ENCODE results near the gene UPK1A. TPM values are rescaled to one million over a fixed set of nuclear protein-coding genes. Genes with fewer than 3 reads are reported as not detected.
"Not testable (repeated sequence)": the region's sequence is repeated elsewhere in the genome, so short reads cannot be mapped to it uniquely, and the experiment has no call there.

Gene UPK1A
- total and polyA plus RNA-seq, 4 experiments from 2014 or later: 0.55 to 0.72 TPM; not detected in 2

GRCh38 chr19:35720163-35720524 lies 53.8 kb downstream of the UPK1A start:
- no peaks in the 10 kb centered on the region for H3K27me3 Mint-ChIP-seq
- H3K36me3 ChIP-seq (ENCODE audit: insufficient read depth, low read length): peaks cover 43% of the 10 kb centered on the region
- no peaks in the 10 kb centered on the region for H3K27me3 ChIP-seq (ENCODE audit: insufficient read depth, low read length)
- CTCF ChIA-PET (ENCODE audit: partially characterized antibody): interaction anchor here (0.8 kb wide), 1 partner anchor 25 kb away, joined by 3 read pairs; no protein-coding TSS in a partner anchor
- H3K4me1 Mint-ChIP-seq: peaks cover 20 to 47% (median 29%) of the 10 kb centered on the region in 4 donors
- H3K9me3 ChIP-seq (ENCODE audit: control insufficient read depth in 1 of 2, low read length in 2 of 2): no peaks in the 10 kb centered on the region
- peak overlapping the region in 4 of 7 donors; percentile 18 to 66 (median 54) for H3K27ac Mint-ChIP-seq
- H3K9me3 Mint-ChIP-seq: no peaks in the 10 kb centered on the region
- peaks cover 28% of the 10 kb centered on the region for H3K4me1 ChIP-seq (ENCODE audit: insufficient read depth, low read length)
- peak overlapping the region in 3 of 8 donors; percentile 6 to 53 (median 40) for H3K4me3 Mint-ChIP-seq
- peaks cover 16 to 39% of the 10 kb centered on the region in 2 donors for H3K36me3 Mint-ChIP-seq
- intact Hi-C loops (cut with micrococcal nuclease): no loop called here
- H3K27ac ChIP-seq (ENCODE audit: low read depth, low read length): no peak overlapping the region
- POLR2A ChIA-PET (ENCODE audit: partially characterized antibody): interaction anchor here (1.1 to 4.4 kb wide), 4 partner anchors 17 to 24 kb away, joined by 3 to 51 read pairs (median 26); partner anchors contain the start of genes IGFLR1, PSENEN and U2AF1L4
- H3K4me3 ChIP-seq (ENCODE audit: low read length in 2 of 2): no peak overlapping the region
- DNase-seq: no peak

GRCh38 chr19:35720648-35721047 lies 54.3 kb downstream of the UPK1A start:
- Histone ChIP-seq H3K27ac (ENCODE audit: low read depth, low read length) (no peak overlapping the region), H3K4me1 (ENCODE audit: insufficient read depth, low read length) (peaks cover 23% of the 10 kb centered on the region), H3K27me3 (ENCODE audit: insufficient read depth, low read length) (no peaks in the 10 kb centered on the region), H3K9me3 (ENCODE audit: control insufficient read depth in 1 of 2, low read length in 2 of 2) (no peaks in the 10 kb centered on the region), H3K36me3 (ENCODE audit: insufficient read depth, low read length) (peaks cover 48% of the 10 kb centered on the region), H3K4me3 (ENCODE audit: low read length in 2 of 2) (no peak overlapping the region)
- peaks cover 21 to 44% of the 10 kb centered on the region in 2 donors for H3K36me3 Mint-ChIP-seq
- H3K9me3 Mint-ChIP-seq: no peaks in the 10 kb centered on the region
- intact Hi-C loops (cut with micrococcal nuclease): no loop called here
- ChIA-PET CTCF (ENCODE audit: partially characterized antibody) (interaction anchor here (0.8 kb wide), 1 partner anchor 26 kb away, joined by 3 read pairs; no protein-coding TSS in a partner anchor), POLR2A (ENCODE audit: partially characterized antibody) (interaction anchor here (1.1 to 4.4 kb wide), 2 partner anchors 17 to 19 kb away, joined by 3 to 37 read pairs; no protein-coding TSS in a partner anchor)
- H3K27ac Mint-ChIP-seq: peak overlapping the region in 1 of 7 donors; percentile 43
- peaks cover 20 to 43% (median 26%) of the 10 kb centered on the region in 4 donors for H3K4me1 Mint-ChIP-seq
- no peaks in the 10 kb centered on the region for H3K27me3 Mint-ChIP-seq
- H3K4me3 Mint-ChIP-seq: no peak overlapping the region
- no peak for DNase-seq

GRCh38 chr19:35721374-35721773 lies 55.1 kb downstream of the UPK1A start:
- POLR2A ChIA-PET (ENCODE audit: partially characterized antibody): interaction anchor here (1.1 to 4.4 kb wide), 3 partner anchors 16 to 21 kb away, joined by 3 to 37 read pairs (median 8); partner anchors contain the start of gene IGFLR1
- Histone ChIP-seq H3K4me3 (ENCODE audit: low read length in 2 of 2) (no peak overlapping the region), H3K4me1 (ENCODE audit: insufficient read depth, low read length) (peaks cover 16% of the 10 kb centered on the region), H3K36me3 (ENCODE audit: insufficient read depth, low read length) (peaks cover 55% of the 10 kb centered on the region), H3K9me3 (ENCODE audit: control insufficient read depth in 1 of 2, low read length in 2 of 2) (no peaks in the 10 kb centered on the region), H3K27me3 (ENCODE audit: insufficient read depth, low read length) (no peaks in the 10 kb centered on the region), H3K27ac (ENCODE audit: low read depth, low read length) (no peak overlapping the region)
- Mint-ChIP-seq H3K27ac (no peak overlapping the region), H3K4me1 (peaks cover 15 to 36% (median 19%) of the 10 kb centered on the region in 4 donors), H3K27me3 (no peaks in the 10 kb centered on the region), H3K36me3 (peaks cover 28 to 51% of the 10 kb centered on the region in 2 donors), H3K9me3 (no peaks in the 10 kb centered on the region), H3K4me3 (peak overlapping the region in 1 of 8 donors; percentile 10)
- CTCF ChIA-PET (ENCODE audit: partially characterized antibody): no interaction called here
- intact Hi-C loops (cut with micrococcal nuclease): no loop called here
- no peak for DNase-seq

GRCh38 chr19:35722461-35722860 lies 56.1 kb downstream of the UPK1A start:
- H3K36me3 Mint-ChIP-seq: peaks cover 34 to 55% of the 10 kb centered on the region in 2 donors
- peak overlapping the region in 1 of 8 donors; percentile 8 for H3K4me3 Mint-ChIP-seq
- Histone ChIP-seq H3K4me3 (ENCODE audit: low read length in 2 of 2) (no peak overlapping the region), H3K9me3 (ENCODE audit: control insufficient read depth in 1 of 2, low read length in 2 of 2) (no peaks in the 10 kb centered on the region), H3K36me3 (ENCODE audit: insufficient read depth, low read length) (peaks cover 66% of the 10 kb centered on the region), H3K27me3 (ENCODE audit: insufficient read depth, low read length) (no peaks in the 10 kb centered on the region), H3K4me1 (ENCODE audit: insufficient read depth, low read length) (peaks cover 14% of the 10 kb centered on the region), H3K27ac (ENCODE audit: low read depth, low read length) (no peak overlapping the region)
- H3K9me3 Mint-ChIP-seq: no peaks in the 10 kb centered on the region
- no peak for DNase-seq
- ChIA-PET CTCF (ENCODE audit: partially characterized antibody) (no interaction called here), POLR2A (ENCODE audit: partially characterized antibody) (interaction anchor here (0.7 to 1.7 kb wide), 2 partner anchors 10 to 20 kb away, joined by 3 to 8 read pairs; partner anchors contain the start of gene IGFLR1)
- no peak overlapping the region for H3K27ac Mint-ChIP-seq
- no peaks in the 10 kb centered on the region for H3K27me3 Mint-ChIP-seq
- intact Hi-C loops (cut with micrococcal nuclease): no loop called here
- peaks cover 11 to 31% (median 13%) of the 10 kb centered on the region in 4 donors for H3K4me1 Mint-ChIP-seq

- no peak for DNase-seq
- Mint-ChIP-seq H3K4me3 (no peak overlapping the region), H3K27ac (no peak overlapping the region), H3K27me3 (no peaks in the 10 kb centered on the region), H3K36me3 (peaks cover 34 to 58% of the 10 kb centered on the region in 2 donors), H3K9me3 (no peaks in the 10 kb centered on the region), H3K4me1 (peaks cover 11 to 31% (median 13%) of the 10 kb centered on the region in 4 donors)
- ChIA-PET CTCF (ENCODE audit: partially characterized antibody) (no interaction called here), POLR2A (ENCODE audit: partially characterized antibody) (interaction anchor here (1.1 kb wide), 1 partner anchor 17 kb away, joined by 5 read pairs; no protein-coding TSS in a partner anchor)
- Histone ChIP-seq H3K36me3 (ENCODE audit: insufficient read depth, low read length) (peaks cover 70% of the 10 kb centered on the region), H3K9me3 (ENCODE audit: control insufficient read depth in 1 of 2, low read length in 2 of 2) (no peaks in the 10 kb centered on the region), H3K4me3 (ENCODE audit: low read length in 2 of 2) (no peak overlapping the region), H3K27ac (ENCODE audit: low read depth, low read length) (no peak overlapping the region), H3K27me3 (ENCODE audit: insufficient read depth, low read length) (no peaks in the 10 kb centered on the region), H3K4me1 (ENCODE audit: insufficient read depth, low read length) (peaks cover 14% of the 10 kb centered on the region)
- intact Hi-C loops (cut with micrococcal nuclease): no loop called here
These were observed 56.6 kb downstream of the UPK1A start for GRCh38 chr19:35722897-35723296.

- Histone ChIP-seq H3K27me3 (ENCODE audit: insufficient read depth, low read length) (no peaks in the 10 kb centered on the region), H3K4me3 (ENCODE audit: low read length in 2 of 2) (no peak overlapping the region), H3K27ac (ENCODE audit: low read depth, low read length) (no peak overlapping the region), H3K9me3 (ENCODE audit: control insufficient read depth in 1 of 2, low read length in 2 of 2) (no peaks in the 10 kb centered on the region), H3K36me3 (ENCODE audit: insufficient read depth, low read length) (peaks cover 78% of the 10 kb centered on the region), H3K4me1 (ENCODE audit: insufficient read depth, low read length) (peaks cover 13% of the 10 kb centered on the region)
- ChIA-PET POLR2A (ENCODE audit: partially characterized antibody) (interaction anchor here (0.6 to 1.1 kb wide), 2 partner anchors 16 to 24 kb away, joined by 3 to 5 read pairs; partner anchors contain the start of gene LIN37), CTCF (ENCODE audit: partially characterized antibody) (no interaction called here)
- intact Hi-C loops (cut with micrococcal nuclease): no loop called here
- DNase-seq: no peak
- Mint-ChIP-seq H3K27ac (peak overlapping the region in 3 of 7 donors; percentile 35 to 60 (median 36)), H3K36me3 (peaks cover 41 to 65% of the 10 kb centered on the region in 2 donors), H3K4me1 (peaks cover 9 to 28% (median 11%) of the 10 kb centered on the region in 4 donors), H3K27me3 (no peaks in the 10 kb centered on the region), H3K9me3 (no peaks in the 10 kb centered on the region), H3K4me3 (no peak overlapping the region)
These were observed 57.4 kb downstream of the UPK1A start for GRCh38 chr19:35723671-35724070.

GRCh38 chr19:35724132-35724531 lies 57.8 kb downstream of the UPK1A start:
- H3K27me3 Mint-ChIP-seq; H3K4me3 ChIP-seq (ENCODE audit: low read length in 2 of 2); H3K4me3 Mint-ChIP-seq; H3K4me1 ChIP-seq (ENCODE audit: insufficient read depth, low read length); H3K27me3 ChIP-seq (ENCODE audit: insufficient read depth, low read length); H3K9me3 Mint-ChIP-seq; CTCF ChIA-PET (ENCODE audit: partially characterized antibody); intact Hi-C loops (cut with micrococcal nuclease); DNase-seq; H3K27ac ChIP-seq (ENCODE audit: low read depth, low read length); H3K9me3 ChIP-seq (ENCODE audit: control insufficient read depth in 1 of 2, low read length in 2 of 2): not testable (repeated sequence)
- Mint-ChIP-seq H3K4me1 (peaks cover 6 to 24% (median 8%) of the 10 kb centered on the region in 4 donors), H3K27ac (peak overlapping the region in 3 of 7 donors; percentile 35 to 48 (median 36)), H3K36me3 (peaks cover 41 to 68% of the 10 kb centered on the region in 2 donors)
- POLR2A ChIA-PET (ENCODE audit: partially characterized antibody): interaction anchor here (1.7 kb wide), 1 partner anchor 16 kb away, joined by 6 read pairs; no protein-coding TSS in a partner anchor
- H3K36me3 ChIP-seq (ENCODE audit: insufficient read depth, low read length): peaks cover 82% of the 10 kb centered on the region

All from CD4-positive, alpha-beta memory T cell (primary cell).